LoVo (cell line): ENCODE results near the gene DDAH2.

Source experiments
- DNase-seq: peaks from one replicate; pipeline ENCODE4 v3.0.0-alpha.2; 2016; ENCODE audit warnings: low spot score

Gene DDAH2

GRCh38 chr6:31689249-31690110 is 39.6 kb downstream of the DDAH2 start:
- DNase-seq, result no peak

GRCh38 chr6:31687860-31688693 is 41.0 kb downstream of the DDAH2 start:
- no peak for DNase-seq

- no peak for DNase-seq
These were observed 41.8 kb downstream of the DDAH2 start for GRCh38 chr6:31687321-31687720.

GRCh38 chr6:31686483-31686882 is 42.6 kb downstream of the DDAH2 start:
- DNase-seq, result no peak

GRCh38 chr6:31683591-31683990 is 45.5 kb downstream of the DDAH2 start:
- no peak for DNase-seq

GRCh38 chr6:31681135-31681671 is 47.9 kb downstream of the DDAH2 start:
- peak; percentile 31 for DNase-seq

- peak; percentile 79 for DNase-seq
These were observed 48.6 kb downstream of the DDAH2 start, which contains the start of gene LY6G5C for GRCh38 chr6:31680226-31681134. LY6G5C (minus strand) TSS chr6:31681067; CDS start chr6:31680373, 694 bp downstream.

GRCh38 chr6:31677955-31678354 is 51.1 kb downstream of the DDAH2 start:
- DNase-seq, result no peak
